HCT116 (cell line): ENCODE measurements around the gene TCP11L2. TPM values are rescaled to one million over a fixed set of nuclear protein-coding genes. Genes with fewer than 3 reads are reported as not detected.

ENCODE experiments used
- ATAC-seq: fragments of 200-7000 bp; cut with Tn5 transposase; 2 replicates; pipeline ENCODE4 v1.9.1; 2020; ENCODE audit warnings: mild to moderate bottlenecking, moderate library complexity
- BruUV-seq: library from RNA; stranded (reverse); fragments of 400-500 nt; replicated peaks from 2 replicates; lab custom pipeline; 2021; lab: Mats Ljungman, UMichigan
- CTCF ChIA-PET: fragments of 300-600 bp; sonication (Branson Sonifier 250); formaldehyde crosslinking; loops from one replicate; lab custom pipeline; 2021; ENCODE audit warnings: antibody characterized with exemption; lab: Charles Lee
- POLR2A ChIA-PET: fragments of 300-600, 350-600 bp; sonication (Branson Sonifier 250); formaldehyde crosslinking; loops from one replicate; lab custom pipeline; 2021; ENCODE audit warnings: antibody characterized with exemption; lab: Charles Lee
- RAD21 ChIA-PET, 2 experiments: fragments of 300-600 bp; sonication (Branson Sonifier 250); formaldehyde crosslinking; loops; one replicate each; lab custom pipeline; 2023; ENCODE audit warnings: low total read pairs in 2 of 2; ENCODE audit not compliant: uncharacterized antibody in 2 of 2, unreplicated experiment in 2 of 2, low non-redundant PET in 1 of 2; lab: Charles Lee
- DNase-seq: peaks from one replicate; pipeline ENCODE4 v3.0.0-alpha.2; 2010; ENCODE audit warnings: low read depth, low spot score
- H2AFZ ChIP-seq: fragments of 200-600 bp; shearing (Covaris generic), sonication (generic); 2 replicates; pipeline ENCODE4 v1.6.1; 2017; ENCODE audit warnings: low read depth, mixed run types, mixed read lengths, antibody characterized with exemption, low read length; ENCODE audit not compliant: poor library complexity, severe bottlenecking
- H3K27ac ChIP-seq: 2 replicates; pipeline ENCODE4 v1.5.1; 2012; ENCODE audit warnings: low read depth, low read length
- H3K27me3 ChIP-seq: fragments of 200-600 bp; sonication (generic); 2 replicates; pipeline ENCODE4 v1.6.1; 2016; ENCODE audit warnings: mixed run types, low read length, mixed read lengths; ENCODE audit not compliant: insufficient read depth
- H3K36me3 ChIP-seq, 2 experiments: fragments of 200-500 bp in 1 of 2; fragments of 200-600 bp in 1 of 2; sonication (Bioruptor generic) in 1 of 2; sonication (generic) in 1 of 2; 2 replicates each; pipeline versions ENCODE4 v1.5.1 to v1.6.1; 2014 to 2016; ENCODE audit warnings: low read length in 2 of 2, inconsistent platforms in 1 of 2, mixed read lengths in 1 of 2, mixed run types in 1 of 2; ENCODE audit not compliant: insufficient read depth in 2 of 2, control insufficient read depth in 1 of 2
- H3K4me1 ChIP-seq, 2 experiments: fragments of 200-600 bp in 1 of 2; sonication (generic) in 1 of 2; 2 replicates each; pipeline versions ENCODE4 v1.5.1 to v1.6.1; 2012 to 2017; ENCODE audit warnings: low read length in 2 of 2, inconsistent platforms in 1 of 2, mild to moderate bottlenecking in 1 of 2, mixed read lengths in 1 of 2, mixed run types in 1 of 2, moderate library complexity in 1 of 2; ENCODE audit not compliant: insufficient read depth in 2 of 2, control insufficient read depth in 1 of 2
- H3K4me2 ChIP-seq: fragments of 200-600 bp; sonication (generic); 2 replicates; pipeline ENCODE4 v1.6.1; 2017; ENCODE audit warnings: mixed run types, low read length, mixed read lengths
- H3K4me3 ChIP-seq, 2 experiments: fragments of 200-600 bp in 1 of 2; sonication (generic) in 1 of 2; replicated peaks in 1 of 2; 2 replicates each; pipeline ENCODE4 v1.5.1; 2011 to 2016; ENCODE audit warnings: low read length in 2 of 2, control low read depth in 1 of 2, low read depth in 1 of 2, mild to moderate bottlenecking in 1 of 2, mixed read lengths in 1 of 2, mixed run types in 1 of 2
- H3K79me2 ChIP-seq: fragments of 200-600 bp; sonication (generic); 2 replicates; pipeline ENCODE4 v1.6.1; 2017; ENCODE audit warnings: mild to moderate bottlenecking, mixed run types, low read length, moderate library complexity, mixed read lengths; ENCODE audit not compliant: insufficient read depth
- H3K9ac ChIP-seq: fragments of 200-600 bp; sonication (generic); 2 replicates; pipeline ENCODE4 v1.6.1; 2016; ENCODE audit warnings: low read length, mixed read lengths
- H3K9me2 ChIP-seq: fragments of 200-600 bp; sonication (generic), shearing (Covaris generic); 2 replicates; pipeline ENCODE4 v1.6.1; 2017; ENCODE audit warnings: mixed run types, mild to moderate bottlenecking, moderate library complexity; ENCODE audit not compliant: insufficient read depth
- H3K9me3 ChIP-seq, 2 experiments: fragments of 200-500 bp in 1 of 2; fragments of 200-600 bp in 1 of 2; sonication (Bioruptor generic) in 1 of 2; sonication (generic) in 1 of 2; 2 replicates each; pipeline ENCODE4 v1.6.1; 2014 to 2017; ENCODE audit warnings: low read length in 2 of 2, mixed read lengths in 2 of 2, inconsistent platforms in 1 of 2, low read depth in 1 of 2, mild to moderate bottlenecking in 1 of 2, mixed run types in 1 of 2, moderate library complexity in 1 of 2; ENCODE audit not compliant: control insufficient read depth in 1 of 2, insufficient read depth in 1 of 2
- H4K20me1 ChIP-seq: fragments of 200-600 bp; sonication (generic), shearing (Covaris generic); 2 replicates; pipeline ENCODE4 v1.6.1; 2017; ENCODE audit warnings: mixed run types, mild to moderate bottlenecking, moderate library complexity; ENCODE audit not compliant: insufficient read depth
- EZH2phosphoT487 ChIP-seq: fragments of 200-600 bp; IDR thresholded peaks from 2 replicates; pipeline ENCODE4 v1.6.1; 2018; ENCODE audit warnings: antibody characterized with exemption, borderline replicate concordance
- JUND ChIP-seq: IDR thresholded peaks from 2 replicates; pipeline ENCODE4 v1.6.1; 2012
- intact Hi-C: fragments of 100-400 bp; cut with micrococcal nuclease; formaldehyde crosslinking; loops from 2 replicates; pipeline ENCODE4 v1.10.0; 2022
- total RNA-seq: library from RNA; stranded (reverse); gene quantifications from one replicate; pipeline ENCODE4 v1.2.1, GENCODE V29; 2021; ENCODE audit not compliant: unreplicated experiment
- TF ChIP-seq, protein P1 (sequence below): IDR thresholded peaks from 2 replicates; pipeline ENCODE4 v1.6.1; 2012; ENCODE audit warnings: low read depth

Gene TCP11L2
- total RNA-seq, 1 experiment from 2014 or later, result 14.4 TPM

DNA sequence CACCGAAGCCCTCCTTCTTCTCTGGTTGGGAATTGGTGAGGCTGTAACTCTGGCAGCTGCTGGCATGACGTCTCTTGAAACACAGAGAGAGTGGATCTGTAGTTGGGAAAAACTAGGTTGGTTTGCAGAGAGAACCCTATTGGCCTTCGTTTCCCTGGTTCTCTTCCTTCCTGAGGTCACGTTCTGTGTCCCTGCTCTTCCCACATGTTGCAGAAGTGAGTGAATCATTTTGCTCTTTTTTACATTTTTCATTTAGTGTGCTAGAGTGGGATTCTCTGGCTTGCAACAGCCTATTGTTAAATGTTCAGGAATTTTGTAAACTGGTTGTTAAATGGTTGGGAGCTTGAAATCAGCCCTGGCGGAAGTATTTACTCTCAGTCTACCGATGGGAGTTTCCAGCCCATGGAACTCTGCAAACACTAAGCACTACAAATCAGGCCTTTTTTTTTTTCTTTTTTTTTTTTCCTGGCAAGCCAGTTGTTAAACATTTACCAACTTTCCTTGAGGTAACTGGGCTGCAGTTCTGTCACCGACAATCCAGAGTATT lies 27.9 kb upstream of the TCP11L2 start:
- no peaks in the 10 kb centered on the region for H3K27me3 ChIP-seq
- no peaks in the 10 kb centered on the region for H3K79me2 ChIP-seq
- intact Hi-C loops, result no loop called here
- DNase-seq (no peak), ATAC-seq (no peak)
- no TSS peak for BruUV-seq
- CTCF ChIA-PET, result no interaction called here
- H3K9me2 ChIP-seq, result no peaks in the 10 kb centered on the region
- no peaks in the 10 kb centered on the region for H3K36me3 ChIP-seq
- POLR2A ChIA-PET, result no interaction called here
- H3K9me3 ChIP-seq, result no peaks in the 10 kb centered on the region
- no peaks in the 10 kb centered on the region for H4K20me1 ChIP-seq
- RAD21 ChIA-PET, result no interaction called here
- H2AFZ ChIP-seq, result no peak overlapping the region
- no peaks in the 10 kb centered on the region for H3K4me1 ChIP-seq
- TF ChIP-seq, protein P1, sequence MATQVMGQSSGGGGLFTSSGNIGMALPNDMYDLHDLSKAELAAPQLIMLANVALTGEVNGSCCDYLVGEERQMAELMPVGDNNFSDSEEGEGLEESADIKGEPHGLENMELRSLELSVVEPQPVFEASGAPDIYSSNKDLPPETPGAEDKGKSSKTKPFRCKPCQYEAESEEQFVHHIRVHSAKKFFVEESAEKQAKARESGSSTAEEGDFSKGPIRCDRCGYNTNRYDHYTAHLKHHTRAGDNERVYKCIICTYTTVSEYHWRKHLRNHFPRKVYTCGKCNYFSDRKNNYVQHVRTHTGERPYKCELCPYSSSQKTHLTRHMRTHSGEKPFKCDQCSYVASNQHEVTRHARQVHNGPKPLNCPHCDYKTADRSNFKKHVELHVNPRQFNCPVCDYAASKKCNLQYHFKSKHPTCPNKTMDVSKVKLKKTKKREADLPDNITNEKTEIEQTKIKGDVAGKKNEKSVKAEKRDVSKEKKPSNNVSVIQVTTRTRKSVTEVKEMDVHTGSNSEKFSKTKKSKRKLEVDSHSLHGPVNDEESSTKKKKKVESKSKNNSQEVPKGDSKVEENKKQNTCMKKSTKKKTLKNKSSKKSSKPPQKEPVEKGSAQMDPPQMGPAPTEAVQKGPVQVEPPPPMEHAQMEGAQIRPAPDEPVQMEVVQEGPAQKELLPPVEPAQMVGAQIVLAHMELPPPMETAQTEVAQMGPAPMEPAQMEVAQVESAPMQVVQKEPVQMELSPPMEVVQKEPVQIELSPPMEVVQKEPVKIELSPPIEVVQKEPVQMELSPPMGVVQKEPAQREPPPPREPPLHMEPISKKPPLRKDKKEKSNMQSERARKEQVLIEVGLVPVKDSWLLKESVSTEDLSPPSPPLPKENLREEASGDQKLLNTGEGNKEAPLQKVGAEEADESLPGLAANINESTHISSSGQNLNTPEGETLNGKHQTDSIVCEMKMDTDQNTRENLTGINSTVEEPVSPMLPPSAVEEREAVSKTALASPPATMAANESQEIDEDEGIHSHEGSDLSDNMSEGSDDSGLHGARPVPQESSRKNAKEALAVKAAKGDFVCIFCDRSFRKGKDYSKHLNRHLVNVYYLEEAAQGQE, result no peak
- TF ChIP-seq JUND, result no peak
- H3K4me2 ChIP-seq, result no peak overlapping the region
- H3K9ac ChIP-seq, result no peak overlapping the region
- H3K4me3 ChIP-seq, result no peak overlapping the region
- H3K27ac ChIP-seq, result no peak overlapping the region

DNA sequence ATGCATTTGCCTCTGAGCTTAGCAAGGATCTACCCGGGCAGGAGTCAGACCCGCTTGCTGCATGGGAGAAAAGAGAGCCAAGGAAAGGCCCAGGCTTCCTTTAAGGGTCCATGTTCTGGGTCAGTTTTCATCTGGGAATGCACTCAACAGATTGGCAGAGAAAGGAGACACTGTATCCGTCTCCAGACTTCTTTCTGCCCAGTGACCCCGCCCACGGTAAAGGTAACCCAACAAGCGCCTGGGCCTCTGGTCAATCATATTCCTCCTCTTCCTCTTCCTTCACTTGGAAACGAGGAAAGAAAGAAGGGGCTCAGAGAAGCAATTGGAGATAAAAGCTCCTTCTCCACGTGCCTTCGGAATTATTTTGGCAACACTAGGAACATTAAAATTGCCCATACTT lies 27.1 kb upstream of the TCP11L2 start:
- H3K36me3 ChIP-seq, result no peaks in the 10 kb centered on the region
- H2AFZ ChIP-seq, result no peak overlapping the region
- no peaks in the 10 kb centered on the region for H3K27me3 ChIP-seq
- no TSS peak for BruUV-seq
- H3K9me3 ChIP-seq, result no peaks in the 10 kb centered on the region
- H3K9ac ChIP-seq, result no peak overlapping the region
- ChIA-PET POLR2A (no interaction called here), CTCF (interaction anchor here (0.6 kb wide), 1 partner anchor 127 kb away, joined by 3 read pairs; no protein-coding TSS in a partner anchor), RAD21 (no interaction called here)
- H3K4me3 ChIP-seq, result no peak overlapping the region
- H4K20me1 ChIP-seq, result no peaks in the 10 kb centered on the region
- H3K4me1 ChIP-seq, result no peaks in the 10 kb centered on the region
- H3K27ac ChIP-seq, result no peak overlapping the region
- DNase-seq (no peak), ATAC-seq (no peak)
- intact Hi-C loops, result no loop called here
- no peaks in the 10 kb centered on the region for H3K79me2 ChIP-seq
- no peak for TF ChIP-seq EZH2phosphoT487
- H3K4me2 ChIP-seq, result no peak overlapping the region
- no peaks in the 10 kb centered on the region for H3K9me2 ChIP-seq
